HG03342 (cell line): ENCODE measurements around the gene THBS3.
"Not testable (repeated sequence)": the region's sequence is repeated elsewhere in the genome, so short reads cannot be mapped to it uniquely, and the experiment has no call there.

Experiments
- ATAC-seq: cut with Tn5 transposase; IDR thresholded peaks from one replicate; pipeline ENCODE4 v1.9.1; 2021; ENCODE audit warnings: mild to moderate bottlenecking, moderate library complexity; ENCODE audit not compliant: unreplicated experiment

THBS3 gene

DNA sequence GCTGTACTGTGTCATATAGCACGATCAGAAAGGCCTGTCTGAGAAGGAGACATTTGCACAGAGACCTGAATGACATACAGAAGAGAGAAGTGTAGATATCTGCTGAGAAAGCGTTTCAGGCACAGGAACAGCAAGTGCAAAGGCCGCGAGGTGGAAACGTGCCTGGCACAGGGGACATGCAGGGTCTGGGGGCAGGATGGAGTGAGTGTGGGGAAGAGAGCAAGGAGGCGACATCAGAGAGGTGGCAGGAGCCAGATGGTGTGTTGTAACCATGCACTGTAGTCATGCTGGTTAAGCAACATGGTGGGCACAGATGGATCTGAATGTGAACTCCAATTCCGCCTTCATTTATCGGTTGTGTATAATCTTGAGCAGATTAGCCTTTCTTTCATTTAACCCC lies 47.6 kb downstream of the THBS3 start:
- no peak for ATAC-seq

- no peak for ATAC-seq
Observed at GRCh38 chr1:155158991-155159390, 48.7 kb downstream of the THBS3 start.

DNA sequence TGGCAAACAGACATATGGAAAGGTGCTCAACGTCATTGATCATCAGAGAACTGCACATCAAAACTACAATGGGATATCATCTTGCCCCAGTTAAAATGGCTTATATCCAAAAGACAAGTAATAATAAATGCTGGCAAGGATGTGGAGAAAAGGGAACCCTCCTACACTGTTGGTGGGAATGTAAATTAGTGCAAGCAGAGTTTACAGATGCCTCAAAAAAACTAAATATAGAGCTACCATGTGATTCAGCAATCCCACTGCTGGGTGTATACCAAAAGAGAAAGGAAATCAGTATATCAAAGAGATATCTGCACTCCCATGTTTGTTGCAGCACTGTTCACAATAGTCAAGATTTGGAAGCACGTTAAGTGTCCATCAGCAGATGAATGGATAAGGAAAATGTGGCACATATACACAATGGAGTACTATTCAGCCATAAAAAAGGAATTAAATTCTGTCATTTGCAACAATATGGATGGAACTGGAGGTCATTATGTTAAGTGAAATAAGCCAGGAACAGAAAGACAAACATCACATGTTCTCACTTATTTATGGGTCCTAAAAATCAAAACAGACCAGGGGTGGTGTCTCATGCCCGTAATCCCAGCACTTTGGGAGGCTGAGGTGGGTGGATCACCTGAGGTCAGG lies 51.6 kb downstream of the THBS3 start:
- ATAC-seq: not testable (repeated sequence)
